Right cardiac atrium (tissue), 5 donors: ENCODE measurements around the gene CCT5. TPM values are rescaled to one million over a fixed set of nuclear protein-coding genes. Genes with fewer than 3 reads are reported as not detected.

Experiments used
- ATAC-seq, 2 donors: fragments of 200-7000 bp; cut with Tn5 transposase; one replicate each; pipeline versions ENCODE4 v1.8.0 to v1.9.1; 2020; ENCODE audit warnings: moderate library complexity in 2 of 2, mild to moderate bottlenecking in 1 of 2
- DNase-seq, 3 donors: peaks; one replicate each; pipeline ENCODE4 v3.0.0-alpha.2; 2020
- H3K27ac ChIP-seq: one replicate; pipeline ENCODE4 v1.5.1; 2013; ENCODE audit warnings: mild to moderate bottlenecking, low read length, control low read depth, moderate library complexity
- H3K27me3 ChIP-seq: one replicate; pipeline ENCODE4 v1.6.1; 2013; ENCODE audit not compliant: control insufficient read depth, insufficient read depth
- H3K4me1 ChIP-seq: one replicate; pipeline ENCODE4 v1.6.1; 2013; ENCODE audit warnings: low read length; ENCODE audit not compliant: control insufficient read depth, insufficient read depth
- H3K4me3 ChIP-seq: one replicate; pipeline ENCODE4 v1.5.1; 2013; ENCODE audit warnings: low read length, control low read depth
- H3K9me3 ChIP-seq: one replicate; pipeline ENCODE4 v1.6.1; 2013; ENCODE audit warnings: low read length; ENCODE audit not compliant: control insufficient read depth
- WGBS: extraction: QIAGEN DNeasy Blood & Tissue Kit; methylation state at CpG from one replicate; pipeline ENCODE4 v1.1.7; 2013; 5-methylcytosine and 5-hydroxymethylcytosine counted together
- intact Hi-C, 4 donors: fragments of 100-400 bp; cut with DNase I; formaldehyde crosslinking; loops; one replicate each; pipeline versions ENCODE4 v1.11.0 to v1.14.0; 2022 to 2023
- polyA plus RNA-seq: library from polyadenylated mRNA; stranded (reverse); fragments of 200-250 nt; gene quantifications from one replicate; pipeline ENCODE4 v1.2.3, GENCODE V29; 2013
- total RNA-seq, 4 donors: library from RNA; stranded (reverse); fragmentation: NEBNext Ultra II Directional; extraction: Animal tissue kit (Norgen Biotek cat#: 25700); gene quantifications; one replicate each; pipeline ENCODE4 v1.2.1, GENCODE V29; 2021
- donor health status: healthy with polysubstance abuse.
- donor health status: DM: no; HTN: yes; CAD: no.
- donor health status: DM: no; HTN: no; CAD: no.
- donor health status: DM: no; HTN: yes; CAD: no; lungs with severe emphysema.
- donor health status: DM: yes; HTN: yes; CAD: no.

The CCT5 gene
- total and polyA plus RNA-seq, 5 donors = 84.0 to 103 (median 98.9) TPM

DNA sequence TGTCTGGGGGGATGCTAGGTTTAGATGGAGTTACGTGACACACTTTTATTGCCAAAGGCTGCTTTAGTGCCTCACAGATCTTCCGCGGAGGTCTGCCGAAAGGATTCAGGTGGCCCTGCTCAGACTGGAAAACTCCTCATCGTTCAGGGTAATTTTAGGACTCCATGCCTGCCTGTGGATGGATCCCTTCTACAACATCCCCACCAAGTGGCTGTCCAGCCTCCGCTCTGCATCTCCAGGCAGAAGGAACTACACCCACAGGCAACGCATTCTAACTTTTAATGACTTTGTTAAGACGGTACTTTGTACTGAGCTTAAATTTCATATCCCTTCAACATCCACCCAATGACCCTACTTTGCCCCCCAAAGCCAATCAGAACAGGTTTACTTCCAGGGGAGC is 29.8 kb upstream of the CCT5 start:
- Histone ChIP-seq H3K27ac (no peak overlapping the region), H3K4me1 (no peaks in the 10 kb centered on the region), H3K27me3 (no peaks in the 10 kb centered on the region), H3K9me3 (peaks cover 8% of the 10 kb centered on the region), H3K4me3 (no peak overlapping the region)
- intact Hi-C loops = no loop called here
- 76% methylated on average over 8 of the region's 8 CpGs for WGBS
- ATAC-seq (no peak), DNase-seq (no peak)

DNA sequence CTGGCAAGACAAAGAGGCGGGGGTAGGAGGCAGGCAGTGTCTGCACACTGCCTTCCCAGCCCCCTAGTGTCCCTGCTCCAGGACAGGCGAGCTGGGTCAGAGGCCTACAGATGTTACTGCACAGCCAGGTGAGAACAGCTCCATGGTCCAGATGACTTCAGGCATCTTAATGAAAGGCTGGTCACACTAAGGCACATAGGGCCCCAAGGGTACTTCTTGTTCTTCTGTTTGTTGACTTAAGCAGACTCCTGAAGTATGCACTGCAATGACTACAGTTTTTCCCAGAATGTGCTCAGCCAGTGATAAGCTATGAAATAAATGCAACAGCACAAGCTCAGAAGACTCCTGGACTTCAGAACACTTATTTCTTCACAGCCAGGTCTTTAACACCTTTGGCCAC is 27.8 kb upstream of the CCT5 start:
- Histone ChIP-seq H3K27ac (no peak overlapping the region), H3K9me3 (peaks cover 8% of the 10 kb centered on the region), H3K27me3 (no peaks in the 10 kb centered on the region), H3K4me1 (no peaks in the 10 kb centered on the region), H3K4me3 (no peak overlapping the region)
- DNase-seq = no peak
- 98% methylated on average over 2 of the region's 2 CpGs for WGBS
- intact Hi-C loops = no loop called here
- no peak for ATAC-seq

DNA sequence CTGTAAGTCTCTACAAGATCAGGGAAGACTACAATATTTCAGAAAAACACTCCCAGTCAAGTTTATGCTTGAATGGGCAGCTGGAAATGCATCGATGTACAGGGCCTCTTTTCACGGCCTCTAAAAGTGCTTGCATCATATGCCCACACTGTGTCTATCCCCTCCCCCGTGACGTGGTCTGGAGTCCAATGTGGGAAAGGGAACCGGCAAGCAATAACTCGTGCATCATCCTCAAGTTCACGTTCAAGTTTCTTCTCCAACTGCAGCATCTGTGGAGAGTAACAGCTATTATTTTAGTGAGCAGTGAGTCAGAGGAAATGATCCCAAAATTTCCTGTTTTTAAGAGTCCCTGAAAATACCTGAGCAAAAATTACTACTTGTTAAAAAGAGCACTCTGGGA is 22.7 kb upstream of the CCT5 start:
- Histone ChIP-seq H3K4me3 (no peak overlapping the region), H3K9me3 (no peaks in the 10 kb centered on the region), H3K27ac (no peak overlapping the region), H3K4me1 (no peaks in the 10 kb centered on the region), H3K27me3 (no peaks in the 10 kb centered on the region)
- DNase-seq = no peak
- ATAC-seq = no peak
- WGBS = 85% methylated on average over 7 of the region's 7 CpGs
- intact Hi-C loops = no loop called here

DNA sequence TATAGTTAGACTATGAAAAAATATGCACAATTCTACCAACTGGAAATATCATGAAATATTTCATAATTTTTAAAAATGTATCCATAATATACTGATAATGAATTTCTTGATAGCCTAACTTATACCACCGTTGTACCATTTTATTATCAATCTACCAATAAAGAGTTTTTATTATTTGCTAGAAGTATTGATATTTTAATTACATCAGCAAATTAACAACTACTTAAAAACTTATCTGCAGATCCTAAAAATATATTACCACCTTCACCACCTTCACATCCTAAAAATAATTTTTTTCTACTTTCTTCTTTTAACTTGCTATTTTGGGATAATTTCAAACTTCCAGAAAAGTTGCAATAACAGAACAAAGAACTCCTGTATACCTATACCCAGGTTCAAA is 21.8 kb upstream of the CCT5 start:
- intact Hi-C loops = no loop called here
- 96% methylated on average over 1 of the region's 1 CpG for WGBS
- H3K27ac ChIP-seq = no peak overlapping the region
- no peaks in the 10 kb centered on the region for H3K4me1 ChIP-seq
- DNase-seq (no peak), ATAC-seq (no peak)
- no peaks in the 10 kb centered on the region for H3K27me3 ChIP-seq
- no peaks in the 10 kb centered on the region for H3K9me3 ChIP-seq
- no peak overlapping the region for H3K4me3 ChIP-seq

DNA sequence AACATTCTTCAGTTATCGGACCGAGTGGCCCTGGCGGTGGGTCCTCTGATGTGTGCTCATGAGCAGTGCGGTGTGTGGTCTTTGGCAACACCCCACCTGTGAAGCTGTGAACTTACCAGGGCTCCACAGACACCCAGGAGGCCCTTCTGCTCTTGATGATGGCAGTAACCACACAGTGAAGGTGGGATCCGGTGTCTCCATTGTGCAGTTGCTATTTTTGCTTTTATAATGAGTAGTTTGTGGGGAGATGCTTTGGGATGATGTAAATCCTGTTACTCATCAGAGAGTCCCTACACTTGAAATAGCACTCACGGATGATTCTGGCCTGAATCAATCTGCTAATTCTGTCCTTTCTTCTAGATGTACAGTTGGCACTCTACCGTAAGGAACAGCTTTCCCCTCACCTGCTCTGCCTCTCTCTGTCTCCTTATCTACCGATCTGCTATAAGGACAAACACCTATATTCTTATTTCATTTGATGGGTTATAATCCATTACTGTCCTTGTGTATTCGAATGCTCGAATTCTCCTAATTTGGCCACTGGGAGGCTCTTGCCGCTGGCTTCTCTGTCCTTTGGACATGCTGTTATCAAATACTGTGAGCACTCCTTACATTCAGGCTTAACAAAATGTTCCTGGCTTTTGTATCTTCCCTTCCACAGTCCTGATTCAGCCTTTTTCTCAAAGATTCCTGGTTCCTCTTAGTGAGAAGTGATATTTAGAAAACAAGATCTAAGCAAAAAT is 20.6 kb upstream of the CCT5 start:
- intact Hi-C loops = no loop called here
- no peak overlapping the region for H3K27ac ChIP-seq
- no peak for ATAC-seq

DNA sequence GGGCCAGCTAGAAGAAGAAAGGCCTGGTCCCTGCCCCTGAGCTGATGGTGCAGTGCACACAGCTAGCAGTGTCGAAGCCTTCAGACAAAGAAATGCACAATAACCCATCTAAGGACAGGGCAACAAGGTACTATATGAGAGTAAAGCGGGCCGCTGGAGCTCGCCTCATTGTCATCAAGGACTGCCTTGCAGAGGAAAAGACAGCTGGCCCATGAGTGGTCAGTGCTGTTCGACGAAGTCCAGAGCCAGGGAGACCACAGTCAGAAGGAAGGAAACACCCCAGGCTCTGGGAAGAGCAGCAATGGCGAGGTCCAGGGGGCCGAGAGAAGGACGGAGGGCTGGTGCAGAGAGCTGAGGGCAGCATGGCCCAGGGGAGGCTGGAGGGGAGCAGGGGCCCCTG is 17.7 kb upstream of the CCT5 start:
- Histone ChIP-seq H3K4me3 (no peak overlapping the region), H3K4me1 (no peaks in the 10 kb centered on the region), H3K27me3 (no peaks in the 10 kb centered on the region), H3K9me3 (no peaks in the 10 kb centered on the region), H3K27ac (no peak overlapping the region)
- intact Hi-C loops = no loop called here
- no peak for DNase-seq
- ATAC-seq = no peak
- 95% methylated on average over 9 of the region's 9 CpGs for WGBS

More for the DNA sequence above, 20.6 kb upstream of the CCT5 start:
- Histone ChIP-seq H3K27me3 (no peaks in the 10 kb centered on the region), H3K9me3 (no peaks in the 10 kb centered on the region), H3K4me1 (no peaks in the 10 kb centered on the region), H3K4me3 (no peak overlapping the region)
- DNase-seq = no peak
- 83% methylated on average over 11 of the region's 11 CpGs for WGBS

DNA sequence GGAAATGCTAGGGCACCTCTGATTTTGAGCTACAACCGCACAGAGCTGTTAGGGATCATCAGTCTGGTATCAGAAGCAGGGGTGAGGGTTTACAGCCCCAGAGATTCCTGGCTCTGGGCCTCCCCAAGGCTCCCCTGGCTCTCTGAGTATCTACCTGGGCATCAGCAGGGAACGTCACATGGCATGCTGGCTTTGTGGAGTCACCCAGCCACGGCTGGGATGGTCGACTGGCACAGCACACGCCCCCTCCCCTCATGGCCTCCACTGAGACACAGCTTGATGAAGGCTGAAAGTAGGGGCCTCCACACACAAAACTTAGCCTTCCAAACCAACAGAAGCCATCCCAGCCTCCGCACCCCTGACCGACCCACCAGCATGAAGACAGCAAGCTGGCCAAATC is 17.1 kb upstream of the CCT5 start:
- ATAC-seq (no peak), DNase-seq (no peak)
- H3K9me3 ChIP-seq = no peaks in the 10 kb centered on the region
- H3K4me1 ChIP-seq = no peaks in the 10 kb centered on the region
- no peak overlapping the region for H3K4me3 ChIP-seq
- WGBS = 79% methylated on average over 7 of the region's 7 CpGs
- H3K27ac ChIP-seq = no peak overlapping the region
- no peaks in the 10 kb centered on the region for H3K27me3 ChIP-seq
- intact Hi-C loops = no loop called here

DNA sequence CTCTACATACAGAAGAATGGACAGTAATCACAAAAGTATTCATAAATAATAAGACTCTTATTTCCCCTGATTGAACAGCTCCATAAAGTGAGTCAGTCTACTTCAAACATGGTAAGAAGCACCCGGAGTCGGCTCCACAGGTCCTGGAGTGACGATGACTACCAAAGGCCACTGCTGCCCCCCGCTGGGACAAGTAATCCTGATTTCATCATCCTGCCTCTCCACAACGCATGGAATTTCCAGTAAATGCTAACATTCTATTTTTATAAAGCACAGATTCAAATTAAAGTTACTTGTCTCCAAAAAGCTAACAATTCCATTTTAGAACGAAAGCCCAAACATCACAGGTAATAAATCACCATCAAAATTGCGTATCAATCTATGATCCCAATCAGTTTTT is 16.6 kb upstream of the CCT5 start:
- H3K27ac ChIP-seq = no peak overlapping the region
- no peak overlapping the region for H3K4me3 ChIP-seq
- DNase-seq (peak in 1 of 3 donors; percentile 29), ATAC-seq (no peak)
- intact Hi-C loops = no loop called here
- H3K4me1 ChIP-seq = no peaks in the 10 kb centered on the region
- H3K9me3 ChIP-seq = peaks cover 2% of the 10 kb centered on the region
- 54% methylated on average over 7 of the region's 7 CpGs for WGBS
- H3K27me3 ChIP-seq = no peaks in the 10 kb centered on the region

DNA sequence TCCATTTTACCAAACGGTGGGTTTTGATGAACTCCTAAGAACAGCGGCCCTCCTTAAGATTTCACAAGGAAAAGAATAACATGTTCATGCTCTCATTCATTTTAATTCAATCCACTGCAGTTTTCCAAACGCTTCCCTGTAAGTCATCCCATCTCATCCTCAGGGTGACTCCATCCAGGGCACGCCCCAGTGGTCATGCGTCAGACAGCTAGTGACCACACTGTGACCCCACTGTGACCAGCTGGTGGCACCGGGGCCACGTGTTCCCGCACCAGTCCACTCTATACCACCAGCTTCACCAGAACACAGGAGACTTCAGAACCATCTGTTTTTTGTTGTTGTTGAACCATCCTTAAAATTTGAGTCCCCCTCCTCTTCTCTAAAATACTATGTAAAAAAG is 14.7 kb upstream of the CCT5 start:
- Histone ChIP-seq H3K27me3 (no peaks in the 10 kb centered on the region), H3K27ac (no peak overlapping the region), H3K9me3 (peaks cover 2% of the 10 kb centered on the region), H3K4me3 (no peak overlapping the region), H3K4me1 (no peaks in the 10 kb centered on the region)
- intact Hi-C loops = no loop called here
- DNase-seq (no peak), ATAC-seq (no peak)
- WGBS = 86% methylated on average over 8 of the region's 8 CpGs

DNA sequence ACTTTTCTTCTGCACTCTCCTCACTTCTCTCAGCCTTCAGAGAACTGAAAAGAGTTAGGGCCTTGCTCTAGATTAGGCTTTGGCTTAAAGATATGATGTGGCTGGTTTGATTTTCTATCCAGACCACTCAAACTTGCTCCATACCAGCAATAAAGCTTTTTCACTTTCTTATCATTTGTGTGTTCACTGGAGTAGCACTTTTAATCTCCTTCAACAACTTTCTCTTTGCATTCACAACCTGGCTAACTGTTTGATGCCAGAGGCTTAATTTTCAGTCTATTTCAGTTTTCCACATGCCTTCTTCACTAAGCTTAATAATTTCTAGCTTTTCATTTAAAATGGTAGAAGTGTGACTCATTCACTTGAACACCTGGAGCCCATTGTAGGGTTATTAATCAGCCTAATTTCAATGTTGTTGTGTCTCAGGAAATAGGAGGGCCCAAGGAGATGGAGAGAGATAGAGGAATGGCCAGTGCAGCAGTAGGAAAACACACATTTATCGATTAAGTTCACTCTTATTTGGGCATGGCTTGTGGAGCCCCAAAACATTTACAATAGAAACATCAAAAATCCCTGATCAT is 6.3 kb upstream of the CCT5 start:
- Histone ChIP-seq H3K4me3 (no peak overlapping the region), H3K4me1 (peaks cover under 1% of the 10 kb centered on the region), H3K27me3 (no peaks in the 10 kb centered on the region), H3K27ac (no peak overlapping the region), H3K9me3 (peaks cover 3% of the 10 kb centered on the region)
- WGBS = 88% methylated on average over 1 of the region's 1 CpG
- intact Hi-C loops = no loop called here
- no peak for ATAC-seq
- no peak for DNase-seq

DNA sequence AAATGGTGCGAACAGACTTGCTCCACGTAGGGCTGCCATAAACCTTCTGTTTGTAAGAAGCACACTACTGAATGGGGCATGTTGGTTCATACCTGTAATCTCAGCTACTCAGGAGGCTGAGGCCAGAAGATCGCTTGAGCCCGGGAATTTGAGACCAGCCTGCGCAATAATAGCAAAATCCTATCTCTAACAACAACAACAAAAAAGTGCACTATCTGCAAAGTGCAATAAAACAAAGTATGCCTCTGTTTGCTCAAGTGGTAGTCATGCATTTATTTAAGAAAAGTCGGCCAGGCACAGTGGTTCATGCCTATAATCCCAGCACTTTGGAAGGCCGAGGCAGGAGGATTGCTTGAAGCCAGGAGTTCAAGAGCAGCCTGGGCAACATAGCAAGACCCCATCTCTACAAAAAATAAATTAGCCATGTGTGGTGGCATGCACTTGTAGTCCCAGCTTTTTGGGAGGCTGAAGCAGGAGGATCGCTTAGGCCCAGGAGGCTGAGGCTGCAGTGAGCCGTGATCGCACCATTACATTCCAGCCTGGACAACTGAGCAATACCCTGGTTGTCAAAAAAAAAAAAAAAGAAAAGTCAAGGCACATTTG is 5.6 kb upstream of the CCT5 start:
- no peak overlapping the region for H3K27ac ChIP-seq
- no peak overlapping the region for H3K4me3 ChIP-seq
- peaks cover 4% of the 10 kb centered on the region for H3K4me1 ChIP-seq
- ATAC-seq (no peak), DNase-seq (no peak)
- WGBS = 96% methylated on average over 10 of the region's 10 CpGs
- H3K9me3 ChIP-seq = peaks cover 5% of the 10 kb centered on the region
- intact Hi-C loops = no loop called here
- no peaks in the 10 kb centered on the region for H3K27me3 ChIP-seq
